ENCODE results near the gene HNRNPL.
"Not testable (repeated sequence)": the region's sequence is repeated elsewhere in the genome, so short reads cannot be mapped to it uniquely, and the experiment has no call there.

HNRNPL gene

DNA sequence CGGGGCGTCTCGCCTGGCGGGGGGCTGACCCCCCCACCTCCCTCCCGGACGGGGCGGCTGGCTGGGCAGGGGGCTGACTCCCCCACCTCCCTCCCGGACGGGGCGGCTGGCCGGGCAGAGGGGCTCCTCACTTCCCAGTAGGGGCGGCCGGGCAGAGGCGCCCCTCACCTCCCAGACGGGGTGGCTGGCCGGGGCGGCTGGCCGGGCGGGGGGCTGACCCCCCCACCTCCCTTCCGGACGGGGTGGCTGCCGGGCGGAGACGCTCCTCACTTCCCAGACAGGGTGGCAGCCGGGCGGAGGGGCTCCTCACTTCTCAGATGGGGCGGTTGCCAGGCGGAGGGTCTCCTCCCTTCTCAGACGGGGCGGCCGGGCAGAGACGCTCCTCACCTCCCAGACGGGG is 52.0 kb downstream of the HNRNPL start:
- H3K27ac ChIP-seq (ENCODE audit: low read depth, low read length); H2BK120ac ChIP-seq (ENCODE audit: low read depth, low read length); H4K5ac ChIP-seq (ENCODE audit: low read length); H2AK5ac ChIP-seq (ENCODE audit: low read length); DNase-seq; H3K9ac ChIP-seq (ENCODE audit: low read length); H3K79me2 ChIP-seq (ENCODE audit: control insufficient read depth, insufficient read depth, low read length); H3K4me1 ChIP-seq (ENCODE audit: control insufficient read depth, low read depth, low read length); H3K56ac ChIP-seq (ENCODE audit: low read length); H2BK15ac ChIP-seq (replicated peaks; ENCODE audit: low read depth); H3K18ac ChIP-seq (ENCODE audit: low read length); H3K4me2 ChIP-seq (ENCODE audit: low read length); H3K23ac ChIP-seq (ENCODE audit: low read length); H3K4ac ChIP-seq (ENCODE audit: low read depth, low read length); H3K27me3 ChIP-seq (ENCODE audit: insufficient read depth, low read length, poor library complexity); H3K36me3 ChIP-seq (ENCODE audit: control insufficient read depth, insufficient read depth, low read length); H2BK5ac ChIP-seq (ENCODE audit: low read length); H3K79me1 ChIP-seq (ENCODE audit: low read length); H3K4me3 ChIP-seq (ENCODE audit: low read length); H4K8ac ChIP-seq (ENCODE audit: low read depth, low read length): not testable (repeated sequence)
- WGBS (ENCODE audit: extremely low coverage, insufficient coverage, low lambda C conversion rate) = no CpG with 5 or more reads among the region's 33 CpGs

DNA sequence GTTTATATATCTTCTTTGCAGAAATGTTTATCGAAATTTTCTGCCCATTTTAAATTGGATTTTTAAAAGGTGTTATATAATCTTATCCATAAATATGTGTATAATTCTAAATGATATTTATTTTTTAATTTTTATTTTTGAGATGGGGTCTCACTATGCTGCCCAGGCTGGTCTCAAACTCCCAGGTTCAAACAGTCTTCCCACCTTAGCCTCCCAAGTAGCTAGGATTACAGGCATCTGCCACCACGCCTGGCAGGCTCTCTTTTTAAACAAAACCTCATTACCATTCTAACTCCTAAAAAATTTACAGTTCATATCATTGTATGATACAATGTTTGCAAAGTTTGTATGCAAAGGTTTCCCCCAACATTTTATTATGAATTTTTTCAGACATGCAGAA is 53.6 kb downstream of the HNRNPL start:
- DNase-seq = no peak
- no peak overlapping the region for H3K27ac ChIP-seq (ENCODE audit: low read depth, low read length)
- H3K4me3 ChIP-seq (ENCODE audit: low read length) = no peak overlapping the region
- no peak overlapping the region for H3K9ac ChIP-seq (ENCODE audit: low read length)
- no peaks in the 10 kb centered on the region for H3K27me3 ChIP-seq (ENCODE audit: insufficient read depth, low read length, poor library complexity)
- H2AK5ac ChIP-seq (ENCODE audit: low read length) = no peak overlapping the region
- no peak overlapping the region for H2BK120ac ChIP-seq (ENCODE audit: low read depth, low read length)
- WGBS (ENCODE audit: extremely low coverage, insufficient coverage, low lambda C conversion rate) = no CpG with 5 or more reads among the region's 2 CpGs
- H3K4me1 ChIP-seq (ENCODE audit: control insufficient read depth, low read depth, low read length) = no peaks in the 10 kb centered on the region
- H3K18ac ChIP-seq (ENCODE audit: low read length) = no peak overlapping the region
- H2BK5ac ChIP-seq (ENCODE audit: low read length) = no peak overlapping the region
- no peak overlapping the region for H4K5ac ChIP-seq (ENCODE audit: low read length)
- H3K4ac ChIP-seq (ENCODE audit: low read depth, low read length) = no peak overlapping the region
- no peak overlapping the region for H3K23ac ChIP-seq (ENCODE audit: low read length)
- H3K79me2 ChIP-seq (ENCODE audit: control insufficient read depth, insufficient read depth, low read length) = no peaks in the 10 kb centered on the region
- no peak overlapping the region for H3K4me2 ChIP-seq (ENCODE audit: low read length)
- no peak overlapping the region for H4K8ac ChIP-seq (ENCODE audit: low read depth, low read length)
- H3K36me3 ChIP-seq (ENCODE audit: control insufficient read depth, insufficient read depth, low read length) = no peaks in the 10 kb centered on the region
- no peak overlapping the region for H2BK15ac ChIP-seq (replicated peaks; ENCODE audit: low read depth)
- H3K56ac ChIP-seq (ENCODE audit: low read length) = no peak overlapping the region
- H3K79me1 ChIP-seq (ENCODE audit: low read length) = no peaks in the 10 kb centered on the region

DNA sequence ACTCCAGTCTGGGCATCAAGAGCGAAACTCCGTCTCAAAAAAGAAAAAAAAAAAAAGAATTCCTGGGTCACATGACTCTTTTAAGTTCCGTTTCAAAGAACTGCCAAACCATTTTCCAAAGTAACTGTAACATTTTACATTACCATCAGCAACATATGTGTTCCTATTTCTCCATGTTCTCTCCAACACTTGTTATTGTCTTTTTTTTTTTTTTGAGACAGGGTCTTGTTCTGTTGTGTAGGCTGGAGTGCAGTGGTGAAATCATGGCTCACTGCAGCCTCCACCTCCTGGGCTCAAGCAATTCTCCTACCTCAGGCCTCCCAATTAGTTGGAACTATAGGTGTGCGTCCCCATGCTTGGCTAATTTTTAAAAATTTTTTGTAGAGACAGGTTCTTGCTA is 54.2 kb downstream of the HNRNPL start:
- Histone ChIP-seq H3K4me2 (ENCODE audit: low read length) (no peak overlapping the region), H3K56ac (ENCODE audit: low read length) (no peak overlapping the region), H3K27me3 (ENCODE audit: insufficient read depth, low read length, poor library complexity) (no peaks in the 10 kb centered on the region), H3K4ac (ENCODE audit: low read depth, low read length) (no peak overlapping the region), H4K8ac (ENCODE audit: low read depth, low read length) (no peak overlapping the region), H2BK120ac (ENCODE audit: low read depth, low read length) (no peak overlapping the region), H3K79me2 (ENCODE audit: control insufficient read depth, insufficient read depth, low read length) (no peaks in the 10 kb centered on the region), H3K4me3 (ENCODE audit: low read length) (no peak overlapping the region), H4K5ac (ENCODE audit: low read length) (no peak overlapping the region), H2BK5ac (ENCODE audit: low read length) (no peak overlapping the region), H3K23ac (ENCODE audit: low read length) (no peak overlapping the region), H3K4me1 (ENCODE audit: control insufficient read depth, low read depth, low read length) (no peaks in the 10 kb centered on the region), H3K36me3 (ENCODE audit: control insufficient read depth, insufficient read depth, low read length) (no peaks in the 10 kb centered on the region), H3K79me1 (ENCODE audit: low read length) (no peaks in the 10 kb centered on the region), H3K27ac (ENCODE audit: low read depth, low read length) (no peak overlapping the region), H3K18ac (ENCODE audit: low read length) (no peak overlapping the region), H2AK5ac (ENCODE audit: low read length) (no peak overlapping the region), H3K9ac (ENCODE audit: low read length) (no peak overlapping the region), H2BK15ac (replicated peaks; ENCODE audit: low read depth) (no peak overlapping the region)
- no peak for DNase-seq
- WGBS (ENCODE audit: extremely low coverage, insufficient coverage, low lambda C conversion rate) = no CpG with 5 or more reads among the region's 4 CpGs

DNA sequence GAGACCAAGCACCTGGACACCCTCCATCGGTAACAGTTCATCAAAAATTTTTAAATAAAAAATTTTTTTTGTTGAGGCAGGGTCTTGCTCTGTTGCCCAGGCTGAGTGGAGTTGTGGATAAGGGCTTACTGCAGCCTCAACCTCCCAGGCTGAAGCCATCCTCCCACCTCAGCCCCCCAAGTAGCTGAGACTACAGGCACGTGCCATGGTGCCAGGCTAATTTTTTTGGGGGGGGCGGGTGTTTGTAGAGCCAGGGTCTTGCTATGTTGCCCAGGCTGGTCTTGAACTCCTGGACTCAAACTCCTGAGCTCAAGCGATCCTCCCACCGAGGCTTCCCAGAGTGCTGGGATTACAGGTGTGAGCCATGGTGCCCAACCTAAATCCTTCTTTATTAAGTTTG is 56.1 kb downstream of the HNRNPL start:
- Histone ChIP-seq H3K79me2 (ENCODE audit: control insufficient read depth, insufficient read depth, low read length) (no peaks in the 10 kb centered on the region), H2BK5ac (ENCODE audit: low read length) (no peak overlapping the region), H2AK5ac (ENCODE audit: low read length) (no peak overlapping the region), H3K27me3 (ENCODE audit: insufficient read depth, low read length, poor library complexity) (no peaks in the 10 kb centered on the region), H4K5ac (ENCODE audit: low read length) (no peak overlapping the region), H3K36me3 (ENCODE audit: control insufficient read depth, insufficient read depth, low read length) (no peaks in the 10 kb centered on the region), H2BK120ac (ENCODE audit: low read depth, low read length) (no peak overlapping the region), H3K4me2 (ENCODE audit: low read length) (no peak overlapping the region), H2BK15ac (replicated peaks; ENCODE audit: low read depth) (no peak overlapping the region), H3K4me3 (ENCODE audit: low read length) (no peak overlapping the region), H3K4ac (ENCODE audit: low read depth, low read length) (no peak overlapping the region), H3K4me1 (ENCODE audit: control insufficient read depth, low read depth, low read length) (no peaks in the 10 kb centered on the region), H3K56ac (ENCODE audit: low read length) (no peak overlapping the region), H3K79me1 (ENCODE audit: low read length) (no peaks in the 10 kb centered on the region), H3K9ac (ENCODE audit: low read length) (no peak overlapping the region), H3K23ac (ENCODE audit: low read length) (no peak overlapping the region), H3K18ac (ENCODE audit: low read length) (no peak overlapping the region), H4K8ac (ENCODE audit: low read depth, low read length) (no peak overlapping the region), H3K27ac (ENCODE audit: low read depth, low read length) (no peak overlapping the region)
- no peak for DNase-seq
- WGBS (ENCODE audit: extremely low coverage, insufficient coverage, low lambda C conversion rate) = no CpG with 5 or more reads among the region's 5 CpGs

DNA sequence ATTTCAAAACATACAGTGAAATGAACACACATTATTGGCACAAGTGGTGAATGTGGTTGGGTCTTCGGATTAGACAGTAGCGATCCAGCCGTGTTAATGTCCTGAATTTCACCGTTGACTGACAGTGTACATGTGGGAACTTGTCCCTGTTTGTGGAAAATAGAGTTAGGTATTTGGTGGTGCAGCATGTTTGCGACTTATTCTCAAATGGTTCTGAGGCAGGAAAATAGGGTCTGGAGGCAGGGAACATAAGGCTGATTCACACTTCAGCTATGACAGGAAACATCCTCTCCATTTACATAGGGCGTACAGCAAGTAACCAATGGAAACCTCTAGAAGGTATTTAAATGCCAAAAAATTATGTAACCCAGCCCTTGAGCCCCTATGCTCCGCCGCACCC is 56.6 kb downstream of the HNRNPL start:
- H3K4me2 ChIP-seq (ENCODE audit: low read length) = no peak overlapping the region
- no peak for DNase-seq

DNA sequence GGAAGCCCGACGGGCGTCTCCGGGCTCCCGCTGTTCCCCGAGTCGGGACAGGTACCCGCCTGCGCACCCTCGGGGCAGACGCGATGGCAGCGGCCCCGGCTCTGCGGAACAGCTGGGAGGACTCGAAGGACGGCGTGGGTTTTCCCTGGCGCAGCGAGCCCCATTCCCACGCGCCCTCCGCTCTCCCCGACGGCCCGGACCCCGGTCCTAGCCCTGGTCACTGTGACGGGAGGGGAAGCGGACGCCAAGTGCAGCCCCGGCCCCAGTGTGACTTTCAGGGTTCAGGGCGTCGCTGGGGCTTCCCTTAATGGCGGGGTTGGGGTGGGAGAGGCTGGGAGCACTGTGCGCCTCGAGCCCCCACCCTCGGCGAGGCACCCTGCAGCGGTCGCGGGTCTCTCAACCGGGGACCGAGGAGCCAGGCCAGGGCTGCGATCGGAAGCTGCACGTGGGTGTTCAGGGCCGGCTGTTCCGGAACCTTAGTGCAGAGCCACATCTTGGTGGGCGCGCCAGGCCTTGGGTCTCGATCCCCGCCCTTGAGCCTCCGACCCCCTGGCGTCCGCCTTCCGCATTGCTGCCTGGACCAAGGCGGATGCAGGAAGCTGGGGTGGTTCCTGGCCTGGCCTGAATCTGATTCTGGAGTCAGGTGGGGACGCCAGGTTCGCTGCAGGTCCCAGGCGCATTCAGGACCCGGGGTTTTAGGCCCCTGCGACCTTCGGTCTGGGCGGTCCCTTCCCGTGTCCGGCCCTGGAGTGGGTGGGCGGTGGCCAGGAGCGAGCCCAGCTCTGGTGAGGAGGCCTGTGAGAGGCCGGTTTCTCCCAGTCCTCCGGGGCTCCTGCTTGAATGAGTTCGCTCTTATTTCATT is 57.3 kb downstream of the HNRNPL start:
- no peak overlapping the region for H4K8ac ChIP-seq (ENCODE audit: low read depth, low read length)
- no peak overlapping the region for H2BK15ac ChIP-seq (replicated peaks; ENCODE audit: low read depth)
- no peak overlapping the region for H3K18ac ChIP-seq (ENCODE audit: low read length)
- no peak overlapping the region for H2AK5ac ChIP-seq (ENCODE audit: low read length)
- no CpG with 5 or more reads among the region's 71 CpGs for WGBS (ENCODE audit: extremely low coverage, insufficient coverage, low lambda C conversion rate)
- no peaks in the 10 kb centered on the region for H3K4me1 ChIP-seq (ENCODE audit: control insufficient read depth, low read depth, low read length)
- no peak overlapping the region for H4K5ac ChIP-seq (ENCODE audit: low read length)
- H3K4me3 ChIP-seq (ENCODE audit: low read length) = no peak overlapping the region
- H3K36me3 ChIP-seq (ENCODE audit: control insufficient read depth, insufficient read depth, low read length) = no peaks in the 10 kb centered on the region
- peak; percentile 21 for DNase-seq
- H3K27me3 ChIP-seq (ENCODE audit: insufficient read depth, low read length, poor library complexity) = no peaks in the 10 kb centered on the region
- H3K79me2 ChIP-seq (ENCODE audit: control insufficient read depth, insufficient read depth, low read length) = no peaks in the 10 kb centered on the region
- no peak overlapping the region for H3K27ac ChIP-seq (ENCODE audit: low read depth, low read length)
- H3K23ac ChIP-seq (ENCODE audit: low read length) = no peak overlapping the region
- H3K79me1 ChIP-seq (ENCODE audit: low read length) = no peaks in the 10 kb centered on the region
- no peak overlapping the region for H3K4me2 ChIP-seq (ENCODE audit: low read length)
- H2BK120ac ChIP-seq (ENCODE audit: low read depth, low read length) = no peak overlapping the region
- no peak overlapping the region for H2BK5ac ChIP-seq (ENCODE audit: low read length)
- H3K4ac ChIP-seq (ENCODE audit: low read depth, low read length) = no peak overlapping the region
- H3K9ac ChIP-seq (ENCODE audit: low read length) = no peak overlapping the region
- no peak overlapping the region for H3K56ac ChIP-seq (ENCODE audit: low read length)

More for the DNA sequence above, 56.6 kb downstream of the HNRNPL start:
- Histone ChIP-seq H2BK5ac (ENCODE audit: low read length) (no peak overlapping the region), H3K4ac (ENCODE audit: low read depth, low read length) (no peak overlapping the region), H3K56ac (ENCODE audit: low read length) (no peak overlapping the region), H4K5ac (ENCODE audit: low read length) (no peak overlapping the region), H4K8ac (ENCODE audit: low read depth, low read length) (no peak overlapping the region), H3K23ac (ENCODE audit: low read length) (no peak overlapping the region), H3K79me1 (ENCODE audit: low read length) (no peaks in the 10 kb centered on the region), H3K36me3 (ENCODE audit: control insufficient read depth, insufficient read depth, low read length) (no peaks in the 10 kb centered on the region), H2BK120ac (ENCODE audit: low read depth, low read length) (no peak overlapping the region), H2AK5ac (ENCODE audit: low read length) (no peak overlapping the region), H3K27ac (ENCODE audit: low read depth, low read length) (no peak overlapping the region), H3K4me1 (ENCODE audit: control insufficient read depth, low read depth, low read length) (no peaks in the 10 kb centered on the region), H3K27me3 (ENCODE audit: insufficient read depth, low read length, poor library complexity) (no peaks in the 10 kb centered on the region), H3K18ac (ENCODE audit: low read length) (no peak overlapping the region), H3K9ac (ENCODE audit: low read length) (no peak overlapping the region), H3K4me3 (ENCODE audit: low read length) (no peak overlapping the region), H3K79me2 (ENCODE audit: control insufficient read depth, insufficient read depth, low read length) (no peaks in the 10 kb centered on the region), H2BK15ac (replicated peaks; ENCODE audit: low read depth) (no peak overlapping the region)
- no CpG with 5 or more reads among the region's 8 CpGs for WGBS (ENCODE audit: extremely low coverage, insufficient coverage, low lambda C conversion rate)
